Ecto neural progenitor cell (in vitro differentiated cells): Measurements from ENCODE around the gene C5orf15.

Experiments
- DNase-seq: peaks from one replicate; pipeline ENCODE4 v3.0.0-alpha.2; 2018; ENCODE audit warnings: low spot score

C5orf15 gene

DNA sequence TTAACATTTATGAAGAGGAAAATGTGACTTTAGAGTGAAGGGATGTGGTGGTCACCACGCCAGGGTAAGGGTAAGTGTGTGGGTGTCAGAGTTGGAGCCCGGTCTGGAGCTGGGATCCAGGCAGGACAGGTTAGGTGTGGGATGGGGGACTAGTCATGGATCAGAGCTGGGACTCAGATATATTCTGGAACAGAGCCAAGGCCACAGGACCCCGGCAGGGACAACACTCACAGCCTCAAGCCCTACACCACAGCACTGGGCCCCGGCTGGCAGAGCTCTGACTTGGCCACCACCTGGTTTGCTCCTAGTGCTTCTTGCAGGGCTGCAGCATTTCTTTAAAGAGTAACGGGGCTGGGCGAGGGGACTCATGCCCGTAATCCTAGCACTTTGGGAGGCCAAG lies 47.4 kb downstream of the C5orf15 start:
- no peak for DNase-seq

DNA sequence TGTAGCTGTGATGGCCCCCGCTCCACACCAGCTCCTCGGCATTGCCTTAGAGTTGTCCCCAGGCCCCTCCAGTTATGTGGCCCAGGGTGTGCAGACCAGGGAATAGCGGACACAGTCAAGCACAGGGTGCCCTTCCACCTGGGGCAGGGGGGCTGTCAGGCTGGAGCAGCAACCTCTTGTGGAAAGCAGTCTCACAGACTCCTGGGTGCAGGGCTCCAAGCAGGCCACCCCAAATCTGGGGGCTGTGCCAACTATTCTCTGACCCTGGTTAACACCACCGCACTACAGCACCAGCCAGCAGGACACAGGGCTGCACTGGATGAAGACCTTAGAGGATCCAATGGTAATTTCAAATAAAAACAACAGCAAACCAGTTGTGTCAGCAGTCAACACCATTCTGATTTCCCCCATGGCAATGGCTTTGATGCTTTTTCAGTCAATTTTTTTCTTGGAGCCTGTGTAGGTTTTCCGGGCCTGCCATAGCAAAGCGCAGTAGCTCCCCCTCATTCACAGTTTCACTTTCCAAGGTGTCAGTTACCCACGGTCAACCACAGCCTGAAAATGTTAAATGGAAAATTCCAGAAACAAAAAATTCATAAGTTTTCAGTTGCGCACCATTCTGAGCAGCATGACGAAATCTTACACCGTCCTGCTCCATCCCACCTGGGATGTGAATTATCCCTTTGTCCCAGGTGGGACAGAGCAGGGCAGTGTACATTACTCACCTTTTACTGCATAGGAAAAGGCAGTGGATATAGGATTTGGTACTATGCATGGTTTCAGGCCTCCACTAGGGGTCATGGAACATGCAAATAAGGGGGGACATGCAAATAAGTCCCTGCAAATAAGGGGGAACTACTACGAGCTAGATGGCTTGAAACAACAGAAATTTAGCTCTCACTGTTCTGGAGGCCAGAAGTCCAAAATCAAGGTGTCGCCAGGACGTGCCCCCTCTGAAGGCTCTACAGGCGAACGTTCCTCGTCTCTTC lies 49.0 kb downstream of the C5orf15 start:
- DNase-seq: no peak

DNA sequence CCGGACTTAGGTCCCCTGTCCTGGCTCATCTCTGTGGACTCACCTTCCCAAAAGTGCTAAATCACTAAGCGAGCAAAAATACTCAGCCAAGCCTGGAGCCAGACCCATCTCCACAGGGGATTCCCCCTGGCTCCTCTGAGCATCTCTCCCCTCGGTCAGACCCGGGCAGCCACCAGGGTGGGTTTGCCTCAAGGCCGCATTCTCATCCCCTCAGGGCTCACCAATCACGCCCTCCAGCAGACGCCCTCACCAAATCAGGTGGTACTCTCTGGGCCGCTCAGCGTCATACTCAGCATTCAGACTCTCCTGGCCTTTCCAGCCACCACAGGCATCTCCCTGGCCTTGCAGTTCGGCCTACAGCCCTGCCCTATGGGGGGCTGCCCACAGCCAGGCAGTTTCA lies 49.7 kb downstream of the C5orf15 start:
- DNase-seq: no peak

DNA sequence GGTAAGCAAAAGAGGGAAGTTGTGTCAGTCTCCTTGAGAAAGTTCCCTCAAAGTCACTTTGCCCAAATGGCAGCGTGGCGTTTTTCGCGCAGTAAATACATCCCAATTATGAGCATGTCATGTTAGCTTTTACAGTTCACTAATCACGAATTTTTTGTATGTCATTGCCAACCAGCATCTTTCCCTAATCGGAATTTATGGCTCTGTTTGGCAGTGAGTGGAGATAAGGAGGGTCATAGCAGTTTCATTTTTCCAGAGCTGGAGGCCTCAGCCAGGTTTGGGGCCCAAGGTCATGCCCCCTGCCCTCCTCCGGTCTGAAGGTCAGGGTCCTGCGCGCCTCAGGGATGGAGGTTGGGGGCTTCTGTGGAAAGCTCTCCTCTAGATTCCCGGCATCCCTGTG lies 50.1 kb downstream of the C5orf15 start:
- no peak for DNase-seq

DNA sequence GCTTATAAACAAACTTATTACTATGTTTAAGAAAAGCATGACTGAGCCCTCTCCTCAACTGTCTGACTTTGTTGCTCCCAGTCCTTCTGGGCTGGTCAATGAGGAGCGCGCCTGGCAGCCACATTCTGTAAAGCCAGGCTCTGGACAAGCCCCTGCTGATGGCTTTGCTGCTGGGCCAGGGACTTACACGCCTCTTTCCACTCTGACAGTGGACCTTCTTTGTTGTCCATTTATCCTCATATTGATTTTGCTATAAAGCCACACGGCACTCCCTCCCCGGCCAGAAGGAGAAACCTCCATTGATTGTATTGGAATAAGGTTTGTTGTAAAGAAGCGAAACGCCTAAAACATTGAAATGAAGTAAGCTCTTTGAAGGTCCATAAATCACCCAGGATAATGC lies 50.6 kb downstream of the C5orf15 start:
- no peak for DNase-seq

DNA sequence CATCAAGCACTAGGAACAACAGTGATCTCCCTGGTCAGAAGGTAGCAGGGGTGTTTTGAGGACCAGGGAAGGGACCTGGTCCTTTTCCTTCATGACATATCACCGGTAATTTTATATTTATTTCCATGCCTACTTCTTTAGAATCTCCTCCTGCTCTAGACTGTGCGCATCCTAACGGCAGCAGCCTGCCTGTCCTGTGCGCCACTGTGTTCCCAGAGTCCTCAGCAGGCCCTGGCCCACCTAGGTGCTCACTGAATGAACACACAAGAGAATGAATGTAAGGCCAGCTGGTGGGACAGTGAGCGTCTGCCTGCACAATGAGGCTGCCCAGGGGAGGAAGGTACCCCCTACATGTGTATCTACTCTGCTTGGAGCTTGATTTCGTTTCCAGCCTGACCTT lies 51.5 kb downstream of the C5orf15 start:
- no peak for DNase-seq

DNA sequence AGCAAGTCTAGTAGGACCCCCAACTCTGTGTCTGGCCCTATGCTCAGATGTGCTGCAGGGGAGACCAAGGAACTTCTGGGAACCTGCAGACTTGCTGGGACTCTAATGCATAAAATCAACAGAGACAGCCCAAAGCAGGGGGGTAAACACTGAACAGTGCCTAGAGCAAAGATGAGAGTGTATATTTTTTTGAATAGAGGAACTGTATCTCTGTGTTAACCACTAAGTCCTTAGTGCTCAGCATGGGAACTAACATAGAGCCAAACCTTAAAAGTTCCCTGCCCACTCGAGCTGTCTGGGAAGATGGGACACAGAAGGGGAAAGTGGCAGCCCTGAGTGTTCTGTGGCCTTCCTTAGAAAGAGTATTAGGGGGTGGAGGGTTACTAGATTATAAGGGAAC lies 51.9 kb downstream of the C5orf15 start:
- DNase-seq: no peak

DNA sequence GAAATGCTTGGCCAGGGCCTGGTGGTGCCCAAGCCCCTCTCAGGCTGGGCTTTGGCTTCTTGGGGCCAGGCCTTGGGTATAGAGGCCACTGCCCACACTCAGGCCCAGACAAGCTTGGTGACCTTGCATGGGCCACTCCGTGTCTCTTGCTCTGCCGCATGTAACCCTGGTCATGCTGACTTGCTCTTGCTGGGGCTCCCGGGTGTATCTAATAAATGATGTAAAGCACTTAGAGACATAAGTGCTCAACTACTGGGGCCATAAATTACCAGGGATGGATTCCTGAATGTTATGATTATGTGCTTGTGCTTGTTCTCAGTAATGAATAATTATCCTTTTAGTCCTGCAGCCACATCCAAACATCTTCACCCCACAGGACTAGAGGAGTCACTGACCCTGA lies 54.0 kb downstream of the C5orf15 start:
- DNase-seq: no peak

DNA sequence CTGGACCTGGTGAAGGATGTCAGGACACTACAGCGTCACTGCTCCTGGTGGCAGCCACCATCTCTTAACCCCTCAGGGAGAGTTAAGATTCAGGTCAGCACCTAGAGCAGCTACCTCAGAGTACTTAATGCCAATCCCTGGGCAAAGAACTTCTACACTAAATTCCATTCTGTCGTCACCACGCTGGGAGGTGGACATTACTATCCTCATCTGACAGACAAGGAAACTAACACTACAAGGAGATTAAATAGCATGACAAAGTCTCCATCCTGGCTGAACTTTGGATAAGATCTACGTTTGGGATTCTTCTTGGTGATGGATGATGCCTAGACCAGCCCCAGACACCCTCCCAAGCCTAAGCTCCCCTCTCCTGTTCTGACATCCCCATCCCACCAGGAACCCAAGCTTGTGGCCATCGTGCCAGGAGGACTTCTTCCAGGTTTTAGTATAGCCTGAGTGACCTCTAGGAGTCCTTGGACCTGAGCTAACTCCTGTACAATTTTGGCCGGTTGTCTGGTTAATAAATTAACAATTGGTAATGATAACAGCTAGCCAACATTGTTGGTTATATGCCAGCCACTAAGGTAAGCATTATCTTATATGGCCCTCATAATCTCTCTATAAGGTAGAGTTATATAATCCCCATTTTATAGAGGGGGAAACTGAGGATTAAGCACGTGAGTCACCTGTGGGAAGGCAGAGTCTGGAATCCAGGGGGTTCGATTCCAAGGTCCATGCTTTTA lies 54.8 kb downstream of the C5orf15 start:
- no peak for DNase-seq

DNA sequence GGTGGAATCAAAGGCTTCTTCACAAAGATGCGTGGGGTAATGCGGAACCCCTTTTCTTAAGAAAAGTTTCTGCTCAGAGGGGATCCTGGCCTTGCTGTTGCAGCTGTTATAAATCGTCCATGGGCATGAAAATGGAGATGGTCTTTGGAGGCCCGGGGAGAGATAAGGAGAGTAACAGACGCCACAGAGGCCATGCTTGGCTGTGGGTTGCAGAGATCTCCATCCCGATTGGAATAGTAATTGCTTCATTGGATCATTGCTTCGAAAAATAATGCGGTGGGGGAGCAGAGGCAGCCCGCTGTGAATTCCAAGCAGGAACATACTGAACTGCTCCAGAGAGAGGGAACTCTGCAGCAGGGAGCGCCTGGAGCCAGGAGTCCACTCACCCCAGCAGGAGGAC lies 55.5 kb downstream of the C5orf15 start:
- DNase-seq: no peak

DNA sequence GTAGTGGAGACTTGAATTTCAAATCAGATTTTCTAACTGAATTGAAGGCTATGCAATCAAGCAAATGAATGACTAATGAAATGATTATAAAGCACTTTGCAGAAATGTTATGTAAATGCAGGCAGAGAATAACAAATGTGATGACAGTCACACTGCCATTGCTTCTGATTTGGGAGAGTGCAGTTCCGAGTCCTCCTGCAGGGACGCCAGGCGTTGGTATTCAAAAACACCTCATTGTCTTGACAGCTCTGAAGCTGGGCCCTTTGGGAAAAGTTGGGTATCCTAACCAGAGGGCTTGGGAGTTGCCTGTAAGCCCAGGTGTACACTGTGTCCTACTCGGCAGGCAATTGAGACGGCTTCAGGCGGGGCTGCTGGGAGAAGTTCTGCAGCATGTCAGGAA lies 57.9 kb downstream of the C5orf15 start:
- no peak for DNase-seq

DNA sequence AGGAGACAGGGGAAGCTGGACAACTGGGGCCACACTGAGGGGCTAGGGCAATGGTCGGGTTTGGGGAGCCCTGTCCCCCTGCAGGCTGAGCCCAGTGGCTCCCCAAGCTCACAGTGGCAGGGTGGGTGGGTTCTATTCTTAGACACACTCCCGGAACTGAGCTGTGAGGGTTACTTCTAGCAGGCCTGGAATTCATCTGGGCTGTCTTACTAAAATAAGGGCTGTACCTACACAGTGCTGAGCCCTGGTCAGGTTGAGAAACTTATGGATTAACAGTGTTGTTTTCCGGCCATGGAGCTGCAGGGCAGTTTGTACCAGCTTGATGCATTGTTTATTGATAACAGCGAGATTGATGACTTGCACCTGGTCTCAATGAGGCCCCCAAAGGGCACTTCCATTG lies 58.8 kb downstream of the C5orf15 start:
- DNase-seq: no peak

DNA sequence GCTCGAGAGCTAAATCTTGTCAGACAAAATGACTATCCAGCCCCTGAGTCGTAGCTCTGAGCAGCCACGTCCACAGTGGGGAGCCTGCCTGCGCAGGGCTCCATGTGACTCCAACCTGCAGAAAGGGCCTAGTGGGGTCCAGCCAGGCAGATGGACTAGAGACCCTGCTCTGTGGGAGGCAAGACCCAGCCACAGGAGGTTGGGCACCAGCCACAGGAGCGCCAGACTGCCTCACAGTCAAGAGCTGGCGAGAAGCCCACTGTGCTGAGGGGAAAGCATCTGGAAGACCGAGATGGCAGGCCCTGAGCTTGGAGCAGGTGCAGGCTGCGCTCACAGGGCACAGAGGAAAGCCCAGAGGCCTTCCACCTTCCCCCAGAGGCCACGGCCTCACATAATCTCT lies 61.4 kb downstream of the C5orf15 start:
- DNase-seq: no peak

DNA sequence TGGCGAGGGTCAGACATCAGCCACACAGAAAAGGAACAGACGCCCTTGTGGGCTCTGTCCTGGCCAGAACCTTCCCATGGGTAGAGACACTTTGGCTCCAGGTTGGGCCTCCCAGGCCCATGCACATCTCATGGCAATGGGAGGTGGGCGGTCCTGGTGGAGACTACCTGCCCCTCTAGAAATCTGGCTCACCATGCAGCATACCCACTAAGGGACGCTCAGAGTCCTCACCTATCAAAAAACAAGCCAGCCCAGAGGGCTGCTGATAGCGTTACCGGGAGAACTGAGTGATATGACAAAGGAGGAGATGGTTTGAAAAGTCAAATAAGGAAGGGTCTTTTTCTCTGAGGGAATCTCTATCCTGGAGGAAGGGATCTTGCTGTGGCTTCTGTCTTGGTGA lies 62.1 kb downstream of the C5orf15 start:
- no peak for DNase-seq
